ENCODE measurements around the gene CKLF.

DNA sequence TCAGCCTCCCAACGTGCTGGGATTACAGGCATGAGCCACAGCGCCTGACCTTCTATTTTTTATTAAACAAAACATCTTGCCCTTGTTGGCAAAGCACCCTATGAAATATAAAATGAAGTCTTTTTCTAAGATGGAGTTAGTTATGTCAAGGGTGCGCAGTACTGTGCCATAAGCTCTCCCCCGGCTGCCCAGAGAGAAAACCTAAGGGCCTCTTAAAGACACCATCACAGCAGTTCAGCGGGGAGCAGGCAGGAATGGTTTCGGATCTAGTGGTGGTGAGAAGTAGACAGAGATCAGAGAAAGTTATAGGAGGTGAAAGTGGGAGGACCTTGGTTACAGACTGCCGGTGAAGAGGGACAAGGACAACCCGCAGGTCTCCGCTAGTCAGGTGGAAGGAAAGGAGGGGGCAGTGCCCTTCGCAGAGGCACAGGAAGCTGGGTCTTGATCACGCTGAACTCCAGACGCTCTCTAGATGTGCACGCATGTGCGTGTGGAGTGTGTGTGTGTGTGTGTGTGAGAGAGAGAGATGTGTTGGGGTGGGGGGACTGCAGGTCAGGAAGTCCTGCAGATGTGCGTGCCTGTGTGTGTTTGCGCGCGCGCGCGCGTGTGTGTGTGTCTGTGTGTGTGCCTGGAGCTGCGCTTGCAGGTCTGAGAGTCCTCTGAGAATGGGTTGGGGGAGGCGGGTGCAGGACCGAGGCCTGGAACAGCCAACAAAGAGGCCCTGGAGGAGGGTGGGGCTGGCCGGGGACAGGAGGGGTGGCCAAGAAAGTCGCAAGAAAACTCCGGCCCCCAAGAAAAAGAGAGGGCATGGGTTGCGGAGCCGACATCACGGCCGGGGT lies 51.4 kb downstream of the CKLF start:
- TF ChIP-seq POLR2A (IDR thresholded peaks at IDR 0.05) = no peak
- TF ChIP-seq, protein P1, sequence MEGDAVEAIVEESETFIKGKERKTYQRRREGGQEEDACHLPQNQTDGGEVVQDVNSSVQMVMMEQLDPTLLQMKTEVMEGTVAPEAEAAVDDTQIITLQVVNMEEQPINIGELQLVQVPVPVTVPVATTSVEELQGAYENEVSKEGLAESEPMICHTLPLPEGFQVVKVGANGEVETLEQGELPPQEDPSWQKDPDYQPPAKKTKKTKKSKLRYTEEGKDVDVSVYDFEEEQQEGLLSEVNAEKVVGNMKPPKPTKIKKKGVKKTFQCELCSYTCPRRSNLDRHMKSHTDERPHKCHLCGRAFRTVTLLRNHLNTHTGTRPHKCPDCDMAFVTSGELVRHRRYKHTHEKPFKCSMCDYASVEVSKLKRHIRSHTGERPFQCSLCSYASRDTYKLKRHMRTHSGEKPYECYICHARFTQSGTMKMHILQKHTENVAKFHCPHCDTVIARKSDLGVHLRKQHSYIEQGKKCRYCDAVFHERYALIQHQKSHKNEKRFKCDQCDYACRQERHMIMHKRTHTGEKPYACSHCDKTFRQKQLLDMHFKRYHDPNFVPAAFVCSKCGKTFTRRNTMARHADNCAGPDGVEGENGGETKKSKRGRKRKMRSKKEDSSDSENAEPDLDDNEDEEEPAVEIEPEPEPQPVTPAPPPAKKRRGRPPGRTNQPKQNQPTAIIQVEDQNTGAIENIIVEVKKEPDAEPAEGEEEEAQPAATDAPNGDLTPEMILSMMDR (IDR thresholded peaks at IDR 0.05) = no peak
